ENCODE data around the gene TNFRSF13B. TPM values are rescaled to one million over a fixed set of nuclear protein-coding genes. Genes with fewer than 3 reads are reported as not detected.

TNFRSF13B gene
- total and polyA plus RNA-seq, 2 experiments from 2014 or later, result 0.24 TPM; not detected in 1

GRCh38 chr17:16952401-16952800 is 19.5 kb downstream of the TNFRSF13B start:
- Histone ChIP-seq H3K79me2 (replicated peaks; ENCODE audit: insufficient read depth) (no peaks in the 10 kb centered on the region), H3K4me2 (no peak overlapping the region), H3K27ac (ENCODE audit: low read depth) (no peak overlapping the region), H2AFZ (no peak overlapping the region), H3K36me3 (ENCODE audit: insufficient read depth) (no peaks in the 10 kb centered on the region), H3F3A (replicated peaks; ENCODE audit: low read depth) (no peaks in the 10 kb centered on the region), H3K27me3 (ENCODE audit: insufficient read depth) (no peaks in the 10 kb centered on the region), H3K9me2 (ENCODE audit: insufficient read depth) (no peaks in the 10 kb centered on the region), H4K20me1 (replicated peaks; ENCODE audit: insufficient read depth) (no peaks in the 10 kb centered on the region), H3K4me1 (ENCODE audit: insufficient read depth) (no peaks in the 10 kb centered on the region), H3K4me3 (no peak overlapping the region)
- Mint-ChIP-seq H3K27ac (no peak overlapping the region), H3K4me1 (no peaks in the 10 kb centered on the region), H3K9me3 (peaks cover 16% of the 10 kb centered on the region), H3K36me3 (ENCODE audit: low read depth) (0 out of 3 replicates have a peak, but pooled peaks cover 3% of the 10 kb centered on the region), H3K4me3 (no peak overlapping the region), H3K27me3 (ENCODE audit: insufficient read depth, low read depth, poor library complexity) (peaks cover 9% of the 10 kb centered on the region)
- TF ChIP-seq POLR2AphosphoS5 (IDR thresholded peaks at IDR 0.05; ENCODE audit: low read depth), result no peak
- no peak for DNase-seq (ENCODE audit: low spot score)
- ATAC-seq, result no peak

DNA sequence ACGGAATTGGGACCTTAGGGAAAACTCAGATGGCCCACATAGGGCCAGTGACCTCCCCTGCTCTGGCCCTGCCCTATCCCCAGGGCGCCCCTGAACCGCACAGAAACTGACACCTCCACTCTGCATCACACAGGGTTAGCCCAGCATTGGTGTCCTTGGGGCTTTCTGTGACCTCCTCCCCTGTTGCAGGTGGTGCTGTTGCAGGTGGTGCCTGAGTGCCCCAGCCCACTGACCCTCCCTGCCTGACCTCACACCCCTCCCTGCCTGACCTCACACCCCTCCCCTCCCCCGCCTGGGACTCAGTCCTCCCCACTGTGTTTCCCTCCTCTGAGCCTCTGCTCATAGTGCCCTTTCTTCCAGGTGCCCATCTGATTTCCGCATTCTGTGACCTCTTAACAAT is 21.4 kb downstream of the TNFRSF13B start:
- Mint-ChIP-seq H3K4me3 (no peak overlapping the region), H3K36me3 (ENCODE audit: low read depth) (0 out of 3 replicates have a peak, but pooled peaks cover 3% of the 10 kb centered on the region), H3K4me1 (peaks cover 8% of the 10 kb centered on the region), H3K9me3 (peaks cover 16% of the 10 kb centered on the region), H3K27me3 (ENCODE audit: insufficient read depth, low read depth, poor library complexity) (peaks cover 11% of the 10 kb centered on the region), H3K27ac (no peak overlapping the region)
- H3K4me1 ChIP-seq (ENCODE audit: insufficient read depth), result no peaks in the 10 kb centered on the region; the same call in 1 of the 2 replicates
- H3K79me2 ChIP-seq (replicated peaks; ENCODE audit: insufficient read depth), result no peaks in the 10 kb centered on the region
- no peak overlapping the region for H3K27ac ChIP-seq (ENCODE audit: low read depth)
- H3K4me2 ChIP-seq, result no peak overlapping the region
- no peaks in the 10 kb centered on the region for H3K36me3 ChIP-seq (ENCODE audit: insufficient read depth)
- no peak overlapping the region for H3K4me3 ChIP-seq
- TF ChIP-seq STAT1 (IDR thresholded peaks at IDR 0.05; ENCODE audit: unreplicated experiment) (no peak), ZNF114 (CRISPR knock-in tag; IDR thresholded peaks at IDR 0.05) (no peak), JUNB (IDR thresholded peaks at IDR 0.05; ENCODE audit: unreplicated experiment) (no peak)
- TF ChIP-seq, protein P1, sequence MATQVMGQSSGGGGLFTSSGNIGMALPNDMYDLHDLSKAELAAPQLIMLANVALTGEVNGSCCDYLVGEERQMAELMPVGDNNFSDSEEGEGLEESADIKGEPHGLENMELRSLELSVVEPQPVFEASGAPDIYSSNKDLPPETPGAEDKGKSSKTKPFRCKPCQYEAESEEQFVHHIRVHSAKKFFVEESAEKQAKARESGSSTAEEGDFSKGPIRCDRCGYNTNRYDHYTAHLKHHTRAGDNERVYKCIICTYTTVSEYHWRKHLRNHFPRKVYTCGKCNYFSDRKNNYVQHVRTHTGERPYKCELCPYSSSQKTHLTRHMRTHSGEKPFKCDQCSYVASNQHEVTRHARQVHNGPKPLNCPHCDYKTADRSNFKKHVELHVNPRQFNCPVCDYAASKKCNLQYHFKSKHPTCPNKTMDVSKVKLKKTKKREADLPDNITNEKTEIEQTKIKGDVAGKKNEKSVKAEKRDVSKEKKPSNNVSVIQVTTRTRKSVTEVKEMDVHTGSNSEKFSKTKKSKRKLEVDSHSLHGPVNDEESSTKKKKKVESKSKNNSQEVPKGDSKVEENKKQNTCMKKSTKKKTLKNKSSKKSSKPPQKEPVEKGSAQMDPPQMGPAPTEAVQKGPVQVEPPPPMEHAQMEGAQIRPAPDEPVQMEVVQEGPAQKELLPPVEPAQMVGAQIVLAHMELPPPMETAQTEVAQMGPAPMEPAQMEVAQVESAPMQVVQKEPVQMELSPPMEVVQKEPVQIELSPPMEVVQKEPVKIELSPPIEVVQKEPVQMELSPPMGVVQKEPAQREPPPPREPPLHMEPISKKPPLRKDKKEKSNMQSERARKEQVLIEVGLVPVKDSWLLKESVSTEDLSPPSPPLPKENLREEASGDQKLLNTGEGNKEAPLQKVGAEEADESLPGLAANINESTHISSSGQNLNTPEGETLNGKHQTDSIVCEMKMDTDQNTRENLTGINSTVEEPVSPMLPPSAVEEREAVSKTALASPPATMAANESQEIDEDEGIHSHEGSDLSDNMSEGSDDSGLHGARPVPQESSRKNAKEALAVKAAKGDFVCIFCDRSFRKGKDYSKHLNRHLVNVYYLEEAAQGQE (IDR thresholded peaks at IDR 0.05; ENCODE audit: unreplicated experiment), result no peak
- TF ChIP-seq, protein P2, sequence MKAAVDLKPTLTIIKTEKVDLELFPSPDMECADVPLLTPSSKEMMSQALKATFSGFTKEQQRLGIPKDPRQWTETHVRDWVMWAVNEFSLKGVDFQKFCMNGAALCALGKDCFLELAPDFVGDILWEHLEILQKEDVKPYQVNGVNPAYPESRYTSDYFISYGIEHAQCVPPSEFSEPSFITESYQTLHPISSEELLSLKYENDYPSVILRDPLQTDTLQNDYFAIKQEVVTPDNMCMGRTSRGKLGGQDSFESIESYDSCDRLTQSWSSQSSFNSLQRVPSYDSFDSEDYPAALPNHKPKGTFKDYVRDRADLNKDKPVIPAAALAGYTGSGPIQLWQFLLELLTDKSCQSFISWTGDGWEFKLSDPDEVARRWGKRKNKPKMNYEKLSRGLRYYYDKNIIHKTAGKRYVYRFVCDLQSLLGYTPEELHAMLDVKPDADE (IDR thresholded peaks at IDR 0.05), result no peak
- H4K20me1 ChIP-seq (replicated peaks; ENCODE audit: insufficient read depth), result no peaks in the 10 kb centered on the region
- H3K9me2 ChIP-seq (ENCODE audit: insufficient read depth), result no peaks in the 10 kb centered on the region
- ATAC-seq (no peak), DNase-seq (ENCODE audit: low spot score) (no peak)
- H3F3A ChIP-seq (replicated peaks; ENCODE audit: low read depth), result no peaks in the 10 kb centered on the region
- H2AFZ ChIP-seq, result no peak overlapping the region
- H3K27me3 ChIP-seq (ENCODE audit: insufficient read depth), result no peaks in the 10 kb centered on the region
